B cell (primary cell): ENCODE measurements around the gene KIAA1217. TPM values are rescaled to one million over a fixed set of nuclear protein-coding genes. Genes with fewer than 3 reads are reported as not detected.

ENCODE experiments used
- ATAC-seq: fragments of 200-7000 bp; cut with Tn5 transposase; one replicate; pipeline ENCODE4 v1.10.0; 2021; ENCODE audit warnings: low read depth, mild to moderate bottlenecking, moderate number of reproducible peaks, moderate library complexity
- CTCF ChIA-PET: fragments of 350-600 bp; sonication (Branson Sonifier 250); formaldehyde crosslinking; loops from one replicate; lab custom pipeline; 2021; ENCODE audit warnings: antibody characterized with exemption, inconsistent platforms; lab: Charles Lee
- POLR2A ChIA-PET: fragments of 350-600 bp; sonication (Branson Sonifier 250); formaldehyde crosslinking; loops from one replicate; lab custom pipeline; 2021; ENCODE audit warnings: antibody characterized with exemption; lab: Charles Lee
- DNase-seq: peaks from one replicate; pipeline ENCODE4 v3.0.0; 2013
- H2AFZ ChIP-seq: 2 replicates; pipeline ENCODE4 v1.6.1; 2012; ENCODE audit warnings: mild to moderate bottlenecking, low read depth, low read length; ENCODE audit not compliant: insufficient read depth, poor library complexity, severe bottlenecking
- H3K27ac ChIP-seq, 2 donors: 1 replicate in 1 of 2; 2 replicates in 1 of 2; pipeline ENCODE4 v1.5.1; 2012 to 2013; ENCODE audit warnings: low read length in 2 of 2, mild to moderate bottlenecking in 2 of 2, moderate library complexity in 1 of 2
- H3K27me3 ChIP-seq, 4 experiments: fragments of 200-600 bp in 1 of 4; sonication (generic) in 1 of 4; replicated peaks in 1 of 4; 1 replicate in 2 of 4; 2 replicates in 2 of 4; pipeline versions ENCODE4 v1.6.1 to v1.7.0; 2013 to 2016; ENCODE audit warnings: low read length in 3 of 4, mild to moderate bottlenecking in 2 of 4, mixed read lengths in 1 of 4, moderate library complexity in 1 of 4; ENCODE audit not compliant: insufficient read depth in 4 of 4, control insufficient read depth in 3 of 4; ENCODE audit errors: control extremely low read depth in 1 of 4
- H3K36me3 ChIP-seq, 2 experiments: replicated peaks in 1 of 2; 1 replicate in 1 of 2; 2 replicates in 1 of 2; pipeline versions ENCODE4 v1.6.1 to v1.7.1; 2013; ENCODE audit warnings: low read length in 1 of 2; ENCODE audit not compliant: insufficient read depth in 2 of 2, control insufficient read depth in 1 of 2; ENCODE audit errors: control extremely low read depth in 1 of 2, extremely low read depth in 1 of 2
- H3K4me1 ChIP-seq, 2 donors: fragments of 200-600 bp in 1 of 2; sonication (generic) in 1 of 2; 1 replicate in 1 of 2; 2 replicates in 1 of 2; pipeline versions ENCODE4 v1.5.1 to v1.6.1; 2013 to 2017; ENCODE audit warnings: low read length in 2 of 2; ENCODE audit not compliant: control insufficient read depth in 2 of 2, insufficient read depth in 2 of 2
- H3K4me2 ChIP-seq: replicated peaks from 2 replicates; pipeline ENCODE3; 2012; ENCODE audit warnings: mild to moderate bottlenecking, low read depth, low read length; ENCODE audit not compliant: poor library complexity, severe bottlenecking
- H3K4me3 ChIP-seq, 5 experiments: fragments of 200-600 bp in 1 of 5; sonication (generic) in 1 of 5; 1 replicate in 3 of 5; 2 replicates in 2 of 5; pipeline versions ENCODE4 v1.5.1 to v1.7.0; 2011 to 2016; ENCODE audit warnings: low read length in 4 of 5, mild to moderate bottlenecking in 4 of 5, low read depth in 2 of 5, control low read depth in 1 of 5, moderate library complexity in 1 of 5; ENCODE audit not compliant: insufficient read depth in 1 of 5; ENCODE audit errors: control extremely low read depth in 1 of 5, extremely low read depth in 1 of 5
- H3K79me2 ChIP-seq: fragments of 200-600 bp; sonication (generic); one replicate; pipeline ENCODE4 v1.6.0; 2016; ENCODE audit warnings: low read length; ENCODE audit not compliant: control insufficient read depth, insufficient read depth
- H3K9ac ChIP-seq: fragments of 200-600 bp; sonication (generic); 2 replicates; pipeline ENCODE4 v1.6.1; 2017; ENCODE audit warnings: mild to moderate bottlenecking, low read length, moderate library complexity
- H3K9me3 ChIP-seq, 3 donors: one replicate each; pipeline versions ENCODE4 v1.6.1 to v1.7.1; 2013; ENCODE audit warnings: low read length in 2 of 3; ENCODE audit not compliant: control insufficient read depth in 2 of 3, insufficient read depth in 1 of 3; ENCODE audit errors: control extremely low read depth in 1 of 3
- H4K20me1 ChIP-seq: 2 replicates; pipeline ENCODE4 v1.6.0; 2012; ENCODE audit warnings: mild to moderate bottlenecking, low read length; ENCODE audit not compliant: insufficient read depth, control insufficient read depth, poor library complexity, severe bottlenecking
- H3K27ac Mint-ChIP-seq: one replicate; pipeline ENCODE4 v1.8.0; 2021; ENCODE audit warnings: mixed read lengths
- H3K27me3 Mint-ChIP-seq: one replicate; pipeline ENCODE4 v1.8.0; 2021; ENCODE audit warnings: mixed read lengths
- H3K4me1 Mint-ChIP-seq: one replicate; pipeline ENCODE4 v1.8.0; 2021; ENCODE audit warnings: mixed read lengths
- H3K4me3 Mint-ChIP-seq: one replicate; pipeline ENCODE4 v1.8.0; 2021; ENCODE audit warnings: mixed read lengths
- H3K9me3 Mint-ChIP-seq: one replicate; pipeline ENCODE4 v1.8.0; 2022; ENCODE audit warnings: mixed read lengths; ENCODE audit not compliant: insufficient read depth
- CTCF ChIP-seq: fragments of 200-600 bp; IDR thresholded peaks from one replicate; pipeline ENCODE4 v1.8.0; 2022; ENCODE audit warnings: antibody characterized with exemption, mild to moderate bottlenecking
- EZH2 ChIP-seq: IDR thresholded peaks from 2 replicates; pipeline ENCODE4 v1.6.1; 2012; ENCODE audit warnings: borderline replicate concordance, low read depth, mild to moderate bottlenecking, moderate library complexity, low read length; ENCODE audit not compliant: insufficient read depth, poor library complexity, severe bottlenecking
- WGBS: methylation state at CpG from one replicate; pipeline ENCODE4 v1.1.5; 2013; ENCODE audit warnings: missing lambda C conversion rate; ENCODE audit not compliant: insufficient coverage; 5-methylcytosine and 5-hydroxymethylcytosine counted together
- intact Hi-C: fragments of 100-400 bp; cut with micrococcal nuclease; formaldehyde crosslinking; loops from one replicate; pipeline ENCODE4 v1.10.0; 2022
- polyA plus RNA-seq: library from polyadenylated mRNA; depleted of rRNA; stranded (reverse); fragments of >200 nt; gene quantifications from 2 replicates; pipeline ENCODE4 v1.2.3, GENCODE V29; 2012
- total RNA-seq, 2 donors: library from RNA; stranded (reverse); fragments of 120-200 nt in 1 of 2; gene quantifications; 1 replicate in 1 of 2; 2 replicates in 1 of 2; pipeline versions ENCODE4 v1.2.3 to v1.2.4, GENCODE V29; 2013 to 2022

KIAA1217 gene
- total and polyA plus RNA-seq, 2 donors (not counting 1 experiment from before 2014, with no cell fraction given): 0.67 TPM; not detected in 1

DNA sequence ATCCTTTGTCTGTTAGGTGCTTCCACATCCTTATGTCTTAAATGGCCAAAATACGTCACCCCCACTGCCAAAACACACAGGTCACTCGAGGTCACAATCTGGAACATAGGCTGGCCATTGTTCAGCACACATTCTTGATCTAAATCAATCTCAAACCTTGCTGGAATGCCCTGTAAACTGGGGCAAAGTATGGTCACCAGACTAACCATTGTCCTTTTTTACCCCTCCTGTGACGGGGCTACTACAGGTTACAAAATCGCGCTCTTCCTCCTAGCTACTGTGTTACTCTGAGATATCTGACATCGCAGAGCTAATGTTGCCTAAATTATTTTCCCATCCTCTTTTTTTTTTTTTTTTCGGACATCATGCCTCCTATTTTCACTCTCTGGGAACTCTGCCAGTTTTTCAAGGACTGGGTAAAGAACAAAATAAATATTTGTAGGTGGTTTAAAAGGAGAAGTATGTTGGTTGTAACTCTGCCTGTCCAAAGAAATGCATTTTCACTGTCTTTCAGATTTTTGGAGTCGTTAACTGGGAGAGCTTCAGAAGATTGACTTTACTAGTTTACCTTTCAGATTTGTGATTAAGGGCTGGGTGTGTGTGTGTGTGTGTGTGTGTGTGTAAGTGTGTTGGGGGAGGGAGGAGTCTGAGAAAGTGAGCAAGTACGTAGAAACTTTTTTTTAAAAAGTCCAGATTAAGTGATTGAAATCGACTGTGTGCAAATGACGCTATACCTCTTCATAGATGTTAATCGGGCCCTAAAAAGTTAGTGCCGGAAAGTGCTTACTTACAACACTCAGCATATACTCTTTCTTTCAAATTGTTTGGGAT is 942 bp upstream of the KIAA1217 start:
- H3K9ac ChIP-seq: no peak overlapping the region
- peaks cover 0 to 7% (median 5%) of the 10 kb centered on the region in 4 experiments for H3K27me3 ChIP-seq
- H4K20me1 ChIP-seq: no peaks in the 10 kb centered on the region
- Mint-ChIP-seq H3K27ac (no peak overlapping the region), H3K9me3 (no peaks in the 10 kb centered on the region), H3K27me3 (peaks cover 41% of the 10 kb centered on the region), H3K4me3 (peak overlapping the region; percentile 57), H3K4me1 (peaks cover 13% of the 10 kb centered on the region)
- no peaks in the 10 kb centered on the region for H3K79me2 ChIP-seq
- H3K4me1 ChIP-seq: peaks cover 3 to 10% of the 10 kb centered on the region in 2 donors
- H2AFZ ChIP-seq: peak overlapping the region; percentile 25
- CTCF ChIA-PET: no interaction called here
- DNase-seq: no peak
- no peaks in the 10 kb centered on the region for H3K36me3 ChIP-seq
- peaks cover 0 to 4% (median 0%) of the 10 kb centered on the region in 3 donors for H3K9me3 ChIP-seq
- H3K4me2 ChIP-seq: no peak overlapping the region
- TF ChIP-seq CTCF (no peak), EZH2 (no peak)
- POLR2A ChIA-PET: no interaction called here
- no peak overlapping the region for H3K27ac ChIP-seq
- WGBS: 73% methylated on average over 4 of the region's 13 CpGs
- no peak overlapping the region for H3K4me3 ChIP-seq
- ATAC-seq: no peak
- intact Hi-C loops: no loop called here

GRCh38 chr10:24209432-24209771 is 464 bp downstream of the KIAA1217 start:
- ChIA-PET POLR2A (no interaction called here), CTCF (interaction anchor here (1.4 kb wide), 1 partner anchor 12 kb away, joined by 8 read pairs; no protein-coding TSS in a partner anchor)
- no peak overlapping the region for H3K27ac ChIP-seq
- ATAC-seq (no peak), DNase-seq (no peak)
- intact Hi-C loops: no loop called here
- H3K27me3 ChIP-seq: peaks cover 0 to 7% (median 5%) of the 10 kb centered on the region in 4 experiments
- Mint-ChIP-seq H3K9me3 (no peaks in the 10 kb centered on the region), H3K4me1 (peaks cover 13% of the 10 kb centered on the region), H3K4me3 (peak overlapping the region; percentile 68), H3K27ac (no peak overlapping the region), H3K27me3 (peaks cover 41% of the 10 kb centered on the region)
- H3K9me3 ChIP-seq: peaks cover 0 to 4% (median 0%) of the 10 kb centered on the region in 3 donors
- H3K36me3 ChIP-seq: no peaks in the 10 kb centered on the region
- no peaks in the 10 kb centered on the region for H4K20me1 ChIP-seq
- H3K4me2 ChIP-seq: peak overlapping the region; percentile 37
- peaks cover 3 to 10% of the 10 kb centered on the region in 2 donors for H3K4me1 ChIP-seq
- TF ChIP-seq EZH2 (no peak), CTCF (no peak)
- WGBS: 0% methylated on average over 1 of the region's 5 CpGs
- no peaks in the 10 kb centered on the region for H3K79me2 ChIP-seq
- peak overlapping the region; percentile 25 for H2AFZ ChIP-seq
- H3K4me3 ChIP-seq: no peak overlapping the region
- no peak overlapping the region for H3K9ac ChIP-seq
